ENCODE measurements around the gene MIR17HG. TPM values are rescaled to one million over a fixed set of nuclear protein-coding genes. Genes with fewer than 3 reads are reported as not detected.

Gene MIR17HG
- total RNA-seq = 12.3 and 12.5 TPM in 2 replicates

DNA sequence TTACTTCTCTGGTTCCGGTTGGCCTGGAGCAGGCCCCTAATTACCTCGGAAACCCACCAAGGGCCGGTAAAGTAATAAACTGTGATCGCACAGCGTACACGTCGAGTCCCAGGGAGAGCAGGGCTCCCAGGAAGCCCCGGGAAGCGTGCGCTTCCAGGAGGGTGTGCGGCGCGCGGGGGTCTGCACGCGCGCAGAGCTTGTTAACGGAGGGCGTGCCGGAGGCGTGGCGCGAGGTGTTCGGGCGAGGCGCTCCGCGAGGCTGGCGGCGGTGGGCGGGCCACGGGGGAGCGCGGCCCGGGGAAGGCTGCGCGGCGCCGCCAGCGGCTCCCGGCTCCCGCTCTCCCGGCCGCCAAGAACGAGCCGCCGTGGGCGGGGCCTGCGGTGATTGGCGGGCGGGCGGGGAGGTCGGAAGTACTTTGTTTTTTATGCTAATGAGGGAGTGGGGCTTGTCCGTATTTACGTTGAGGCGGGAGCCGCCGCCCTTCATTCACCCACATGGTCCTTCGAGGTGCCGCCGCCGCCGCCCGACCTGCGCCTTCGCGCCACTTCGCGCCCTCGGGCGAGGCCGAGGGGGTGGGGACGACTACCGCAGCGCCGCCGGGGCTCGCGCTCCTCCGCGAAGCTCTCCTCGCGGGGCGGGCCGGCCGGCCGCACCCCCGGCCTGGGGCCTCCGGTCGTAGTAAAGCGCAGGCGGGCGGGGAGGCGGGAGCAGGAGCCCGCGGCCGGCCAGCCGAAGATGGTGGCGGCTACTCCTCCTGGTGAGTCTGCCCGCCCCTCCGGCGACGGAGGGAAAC is at the start of gene MIR17HG:
TSS of gene MIR17HG (plus strand) at position 486 of the 794 bp plus-strand sequence.

DNA sequence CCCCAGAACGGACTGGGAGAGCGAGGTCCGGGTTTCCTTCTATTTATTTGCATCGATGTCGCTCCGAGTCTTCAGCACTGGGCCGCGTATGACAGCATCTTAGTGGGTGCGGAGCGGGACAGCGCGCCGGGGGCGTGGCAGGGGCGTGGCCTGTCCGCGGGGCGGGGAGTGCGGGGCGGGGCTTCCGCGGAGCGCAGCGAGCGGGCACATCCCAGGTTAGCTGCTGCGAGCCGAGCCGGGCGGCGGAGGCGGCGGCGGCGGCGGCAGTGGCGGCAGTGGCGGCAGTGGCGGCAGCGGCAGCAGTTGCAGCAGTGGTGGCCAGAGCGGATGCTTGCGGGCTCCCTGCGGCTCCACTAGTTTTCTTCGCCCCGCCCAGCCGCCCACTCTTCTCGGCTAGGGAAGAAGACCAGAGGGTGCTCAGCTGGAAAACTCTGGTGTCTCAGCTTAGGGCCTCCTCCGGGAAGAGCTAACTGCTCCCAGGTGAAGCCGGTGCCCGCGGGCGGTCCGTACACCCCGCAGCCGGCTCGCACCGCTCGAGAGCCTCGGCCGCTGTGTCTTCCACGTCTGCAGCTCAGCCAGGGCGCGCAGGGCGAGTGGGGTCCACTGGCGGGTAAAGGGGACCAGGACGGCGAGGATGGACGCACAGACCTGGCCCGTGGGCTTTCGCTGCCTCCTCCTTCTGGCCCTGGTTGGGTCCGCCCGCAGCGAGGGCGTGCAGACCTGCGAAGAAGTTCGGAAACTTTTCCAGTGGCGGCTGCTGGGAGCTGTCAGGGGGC is 51.1 kb downstream of the MIR17HG start, which contains the start of gene GPC5:
TSS of gene GPC5 (plus strand) at position 209 of the 776 bp plus-strand sequence.

Other genes with a start within 250 kb of the MIR17HG start
- gene GPC5, start 50.9 kb downstream of the MIR17HG start, total RNA-seq = 0.11 and 0.25 TPM in 2 replicates

All from uterine smooth muscle cell (primary cell).